ENCODE measurements around the gene MYH14.
A peak's percentile ranks its signal among the peaks of the same experiment; 100 is the strongest.

The MYH14 gene

GRCh38 chr19:50202962-50203280 is 501 bp upstream of the MYH14 start:
- Histone ChIP-seq H3K9me3 (ENCODE audit: control insufficient read depth, insufficient read depth, low read length) (no peaks in the 10 kb centered on the region), H3K9ac (ENCODE audit: low read depth, low read length) (peak overlapping the region; percentile 59), H3K36me3 (ENCODE audit: insufficient read depth, low read length) (no peaks in the 10 kb centered on the region), H3K4me1 (ENCODE audit: insufficient read depth, low read length) (0 out of 2 replicates have a peak, but pooled peaks cover 8% of the 10 kb centered on the region)

GRCh38 chr19:50204081-50204428 is 633 bp downstream of the MYH14 start:
- H3K9me3 ChIP-seq (ENCODE audit: control insufficient read depth, insufficient read depth, low read length) = no peaks in the 10 kb centered on the region
- no peaks in the 10 kb centered on the region for H3K36me3 ChIP-seq (ENCODE audit: insufficient read depth, low read length)
- peak overlapping the region; percentile 83; the same call in 1 of the 2 replicates for H3K9ac ChIP-seq (ENCODE audit: low read depth, low read length)
- 0 out of 2 replicates have a peak, but pooled peaks cover 8% of the 10 kb centered on the region for H3K4me1 ChIP-seq (ENCODE audit: insufficient read depth, low read length)

- no peaks in the 10 kb centered on the region for H3K9me3 ChIP-seq (ENCODE audit: control insufficient read depth, insufficient read depth, low read length)
- peak overlapping the region; percentile 63 for H3K9ac ChIP-seq (ENCODE audit: low read depth, low read length)
- H3K36me3 ChIP-seq (ENCODE audit: insufficient read depth, low read length) = no peaks in the 10 kb centered on the region
- H3K4me1 ChIP-seq (ENCODE audit: insufficient read depth, low read length) = 0 out of 2 replicates have a peak, but pooled peaks cover 5% of the 10 kb centered on the region
These were observed 1.6 kb downstream of the MYH14 start for GRCh38 chr19:50204811-50205675.

GRCh38 chr19:50205681-50206138 is 2.3 kb downstream of the MYH14 start:
- Histone ChIP-seq H3K9ac (ENCODE audit: low read depth, low read length) (peak overlapping the region; percentile 63), H3K9me3 (ENCODE audit: control insufficient read depth, insufficient read depth, low read length) (no peaks in the 10 kb centered on the region), H3K36me3 (ENCODE audit: insufficient read depth, low read length) (no peaks in the 10 kb centered on the region), H3K4me1 (ENCODE audit: insufficient read depth, low read length) (0 out of 2 replicates have a peak, but pooled peaks cover 5% of the 10 kb centered on the region)

GRCh38 chr19:50206191-50206590 is 2.8 kb downstream of the MYH14 start:
- 0 out of 2 replicates have a peak, but pooled peaks cover 5% of the 10 kb centered on the region for H3K4me1 ChIP-seq (ENCODE audit: insufficient read depth, low read length)
- H3K9me3 ChIP-seq (ENCODE audit: control insufficient read depth, insufficient read depth, low read length) = no peaks in the 10 kb centered on the region

GRCh38 chr19:50207730-50208129 is 4.3 kb downstream of the MYH14 start:
- H3K9ac ChIP-seq (ENCODE audit: low read depth, low read length) = no peak overlapping the region
- 0 out of 2 replicates have a peak, but pooled peaks cover 5% of the 10 kb centered on the region for H3K4me1 ChIP-seq (ENCODE audit: insufficient read depth, low read length)
- H3K9me3 ChIP-seq (ENCODE audit: control insufficient read depth, insufficient read depth, low read length) = no peaks in the 10 kb centered on the region; the same call in none of the 2 replicates
- H3K36me3 ChIP-seq (ENCODE audit: insufficient read depth, low read length) = no peaks in the 10 kb centered on the region

More at GRCh38 chr19:50206191-50206590, 2.8 kb downstream of the MYH14 start:
- no peaks in the 10 kb centered on the region for H3K36me3 ChIP-seq (ENCODE audit: insufficient read depth, low read length)
- no peak overlapping the region for H3K9ac ChIP-seq (ENCODE audit: low read depth, low read length)

GRCh38 chr19:50209131-50209530 is 5.7 kb downstream of the MYH14 start:
- 0 out of 2 replicates have a peak, but pooled peaks cover 5% of the 10 kb centered on the region for H3K4me1 ChIP-seq (ENCODE audit: insufficient read depth, low read length)
- no peaks in the 10 kb centered on the region for H3K36me3 ChIP-seq (ENCODE audit: insufficient read depth, low read length)
- no peak overlapping the region for H3K9ac ChIP-seq (ENCODE audit: low read depth, low read length)
- no peaks in the 10 kb centered on the region; the same call in none of the 2 replicates for H3K9me3 ChIP-seq (ENCODE audit: control insufficient read depth, insufficient read depth, low read length)

GRCh38 chr19:50210425-50210824 is 7.0 kb downstream of the MYH14 start:
- Histone ChIP-seq H3K9ac (ENCODE audit: low read depth, low read length) (no peak overlapping the region), H3K36me3 (ENCODE audit: insufficient read depth, low read length) (no peaks in the 10 kb centered on the region), H3K4me1 (ENCODE audit: insufficient read depth, low read length) (no peaks in the 10 kb centered on the region; the same call in 1 of the 2 replicates), H3K9me3 (ENCODE audit: control insufficient read depth, insufficient read depth, low read length) (no peaks in the 10 kb centered on the region; the same call in none of the 2 replicates)

GRCh38 chr19:50213925-50214324 is 10.5 kb downstream of the MYH14 start:
- Histone ChIP-seq H3K36me3 (ENCODE audit: insufficient read depth, low read length) (no peaks in the 10 kb centered on the region), H3K4me1 (ENCODE audit: insufficient read depth, low read length) (no peaks in the 10 kb centered on the region; the same call in 1 of the 2 replicates), H3K9me3 (ENCODE audit: control insufficient read depth, insufficient read depth, low read length) (no peaks in the 10 kb centered on the region; the same call in none of the 2 replicates), H3K9ac (ENCODE audit: low read depth, low read length) (no peak overlapping the region)

- Histone ChIP-seq H3K9me3 (ENCODE audit: control insufficient read depth, insufficient read depth, low read length) (no peaks in the 10 kb centered on the region; the same call in none of the 2 replicates), H3K36me3 (ENCODE audit: insufficient read depth, low read length) (no peaks in the 10 kb centered on the region), H3K9ac (ENCODE audit: low read depth, low read length) (no peak overlapping the region), H3K4me1 (ENCODE audit: insufficient read depth, low read length) (no peaks in the 10 kb centered on the region; the same call in 1 of the 2 replicates)
These were observed 11.5 kb downstream of the MYH14 start for GRCh38 chr19:50214699-50215543.

GRCh38 chr19:50215820-50216219 is 12.4 kb downstream of the MYH14 start:
- Histone ChIP-seq H3K9me3 (ENCODE audit: control insufficient read depth, insufficient read depth, low read length) (no peaks in the 10 kb centered on the region; the same call in none of the 2 replicates), H3K36me3 (ENCODE audit: insufficient read depth, low read length) (no peaks in the 10 kb centered on the region), H3K9ac (ENCODE audit: low read depth, low read length) (no peak overlapping the region), H3K4me1 (ENCODE audit: insufficient read depth, low read length) (no peaks in the 10 kb centered on the region; the same call in 1 of the 2 replicates)

GRCh38 chr19:50221087-50221486 is 17.7 kb downstream of the MYH14 start:
- H3K36me3 ChIP-seq (ENCODE audit: insufficient read depth, low read length) = no peaks in the 10 kb centered on the region
- no peaks in the 10 kb centered on the region for H3K4me1 ChIP-seq (ENCODE audit: insufficient read depth, low read length)
- no peaks in the 10 kb centered on the region for H3K9me3 ChIP-seq (ENCODE audit: control insufficient read depth, insufficient read depth, low read length)
- no peak overlapping the region for H3K9ac ChIP-seq (ENCODE audit: low read depth, low read length)

GRCh38 chr19:50222691-50223438 is 19.4 kb downstream of the MYH14 start:
- Histone ChIP-seq H3K9ac (ENCODE audit: low read depth, low read length) (no peak overlapping the region), H3K9me3 (ENCODE audit: control insufficient read depth, insufficient read depth, low read length) (no peaks in the 10 kb centered on the region)

GRCh38 chr19:50223439-50223716 is 20.0 kb downstream of the MYH14 start:
- Histone ChIP-seq H3K9ac (ENCODE audit: low read depth, low read length) (no peak overlapping the region), H3K36me3 (ENCODE audit: insufficient read depth, low read length) (no peaks in the 10 kb centered on the region), H3K4me1 (ENCODE audit: insufficient read depth, low read length) (no peaks in the 10 kb centered on the region), H3K9me3 (ENCODE audit: control insufficient read depth, insufficient read depth, low read length) (no peaks in the 10 kb centered on the region)

More at GRCh38 chr19:50222691-50223438, 19.4 kb downstream of the MYH14 start:
- Histone ChIP-seq H3K4me1 (ENCODE audit: insufficient read depth, low read length) (no peaks in the 10 kb centered on the region), H3K36me3 (ENCODE audit: insufficient read depth, low read length) (no peaks in the 10 kb centered on the region)

All from ES-I3 (cell line).